Panc1 (cell line): ENCODE measurements around the gene TBCC. TPM values are rescaled to one million over a fixed set of nuclear protein-coding genes. Genes with fewer than 3 reads are reported as not detected.

ENCODE experiments used
- ATAC-seq: fragments of 200-7000 bp; cut with Tn5 transposase; 2 replicates; pipeline ENCODE4 v1.9.1; 2020; ENCODE audit warnings: mild to moderate bottlenecking, moderate library complexity
- BruUV-seq: library from RNA; stranded (reverse); fragments of 400-500 nt; replicated peaks from 2 replicates; lab custom pipeline; 2021; lab: Mats Ljungman, UMichigan
- CTCF ChIA-PET: fragments of 300-600 bp; sonication (Branson Sonifier 250); formaldehyde crosslinking; loops from one replicate; lab custom pipeline; 2022; ENCODE audit warnings: antibody characterized with exemption; lab: Charles Lee
- POLR2A ChIA-PET: fragments of 300-600 bp; sonication (Branson Sonifier 250); formaldehyde crosslinking; loops from one replicate; lab custom pipeline; 2022; ENCODE audit warnings: antibody characterized with exemption; lab: Charles Lee
- DNase-seq: peaks from one replicate; pipeline ENCODE4 v3.0.0-alpha.2; 2010; ENCODE audit warnings: low read depth, low spot score
- H3K27ac ChIP-seq: 2 replicates; pipeline ENCODE4 v1.5.1; 2011; ENCODE audit warnings: mild to moderate bottlenecking, low read length, inconsistent platforms
- H3K27me3 ChIP-seq: fragments of 200-500 bp; sonication (Bioruptor generic); 2 replicates; pipeline ENCODE4 v1.6.0; 2014; ENCODE audit warnings: low read length, inconsistent platforms; ENCODE audit not compliant: control insufficient read depth, insufficient read depth
- H3K36me3 ChIP-seq: fragments of 200-500 bp; sonication (Bioruptor generic); 2 replicates; pipeline ENCODE4 v1.5.1; 2014; ENCODE audit warnings: inconsistent platforms, mild to moderate bottlenecking, low read length, moderate library complexity; ENCODE audit not compliant: control insufficient read depth, insufficient read depth
- H3K4me1 ChIP-seq: 2 replicates; pipeline ENCODE4 v1.5.1; 2011; ENCODE audit warnings: inconsistent platforms, mild to moderate bottlenecking, low read length, moderate library complexity; ENCODE audit not compliant: control insufficient read depth, insufficient read depth
- H3K4me3 ChIP-seq, 2 experiments: 2 replicates each; pipeline ENCODE4 v1.5.1; 2011 to 2012; ENCODE audit warnings: low read depth in 2 of 2, low read length in 2 of 2, mild to moderate bottlenecking in 2 of 2, inconsistent platforms in 1 of 2, moderate library complexity in 1 of 2
- H3K9me3 ChIP-seq: fragments of 200-500 bp; sonication (Bioruptor generic); 2 replicates; pipeline ENCODE4 v1.5.1; 2014; ENCODE audit warnings: low read depth, mild to moderate bottlenecking, inconsistent platforms, low read length, moderate library complexity; ENCODE audit not compliant: control insufficient read depth, insufficient read depth
- POLR2AphosphoS5 ChIP-seq: IDR thresholded peaks from 2 replicates; pipeline ENCODE4 v1.6.1; 2012; ENCODE audit warnings: mild to moderate bottlenecking, low read depth, low read length, moderate library complexity
- SIN3A ChIP-seq: IDR thresholded peaks from 2 replicates; pipeline ENCODE4 v1.6.1; 2012; ENCODE audit warnings: low read depth, mild to moderate bottlenecking, low read length, moderate library complexity, borderline replicate concordance; ENCODE audit not compliant: insufficient read depth
- TCF7L2 ChIP-seq: IDR thresholded peaks from 2 replicates; pipeline ENCODE4 v1.6.1; 2011; ENCODE audit warnings: mild to moderate bottlenecking, low read depth, low read length, inconsistent platforms
- in situ Hi-C: cut with HindIII; loops from 2 replicates; pipeline ENCODE4 v1.10.0; 2016; ENCODE audit warnings: low sequenced_read_pairs, low pct_unique_long_range_greater_than_20kb
- intact Hi-C: fragments of 100-400 bp; cut with micrococcal nuclease; formaldehyde crosslinking; loops from one replicate; pipeline ENCODE4 v1.10.0; 2022; ENCODE audit not compliant: unreplicated experiment
- total RNA-seq: library from RNA; stranded (reverse); gene quantifications from one replicate; pipeline ENCODE4 v1.2.1, GENCODE V29; 2021; ENCODE audit not compliant: unreplicated experiment
- TF ChIP-seq, protein P1 (sequence below), 2 experiments: IDR thresholded peaks; 2 replicates each; pipeline ENCODE4 v1.6.1; 2011 to 2012; ENCODE audit warnings: low read depth in 2 of 2, control low read depth in 1 of 2, low read length in 1 of 2, mild to moderate bottlenecking in 1 of 2, moderate library complexity in 1 of 2; ENCODE audit not compliant: insufficient read depth in 1 of 2
- TF ChIP-seq, protein P2 (sequence below): fragments of 450-650 bp; IDR thresholded peaks from 2 replicates; pipeline ENCODE4 v1.5.1; 2017; ENCODE audit warnings: mild to moderate bottlenecking

Gene TBCC
- total RNA-seq, 1 experiment from 2014 or later, result 25.7 TPM

DNA sequence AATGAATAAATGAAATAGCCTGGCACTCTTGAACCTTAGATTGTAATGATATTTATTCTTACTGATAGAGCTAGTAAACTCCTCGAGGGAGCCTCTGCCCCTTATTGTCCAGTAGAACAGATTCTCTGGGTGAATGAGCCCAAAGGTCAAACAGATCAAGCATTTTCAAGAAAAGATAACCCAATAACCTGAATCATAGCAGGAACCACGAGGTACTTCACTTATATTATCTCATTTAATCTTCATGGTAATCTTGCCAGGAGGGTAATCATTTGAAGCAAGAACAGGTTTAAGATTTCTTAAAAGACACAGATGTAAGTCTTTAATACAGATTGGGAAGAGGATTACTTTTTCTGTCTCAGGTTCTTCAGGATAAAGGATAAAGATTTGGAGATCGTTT is 17.0 kb upstream of the TBCC start:
- Histone ChIP-seq H3K9me3 (no peaks in the 10 kb centered on the region), H3K27ac (no peak overlapping the region), H3K27me3 (no peaks in the 10 kb centered on the region), H3K4me3 (no peak overlapping the region), H3K4me1 (peaks cover 13% of the 10 kb centered on the region), H3K36me3 (no peaks in the 10 kb centered on the region)
- no peak for ATAC-seq
- POLR2A ChIA-PET, result interaction anchor here (0.6 to 0.8 kb wide), 2 partner anchors 18 to 19 kb away, joined by 3 to 19 read pairs; partner anchors contain the start of gene BICRAL
- no peak for TF ChIP-seq SIN3A
- TF ChIP-seq, protein P1, sequence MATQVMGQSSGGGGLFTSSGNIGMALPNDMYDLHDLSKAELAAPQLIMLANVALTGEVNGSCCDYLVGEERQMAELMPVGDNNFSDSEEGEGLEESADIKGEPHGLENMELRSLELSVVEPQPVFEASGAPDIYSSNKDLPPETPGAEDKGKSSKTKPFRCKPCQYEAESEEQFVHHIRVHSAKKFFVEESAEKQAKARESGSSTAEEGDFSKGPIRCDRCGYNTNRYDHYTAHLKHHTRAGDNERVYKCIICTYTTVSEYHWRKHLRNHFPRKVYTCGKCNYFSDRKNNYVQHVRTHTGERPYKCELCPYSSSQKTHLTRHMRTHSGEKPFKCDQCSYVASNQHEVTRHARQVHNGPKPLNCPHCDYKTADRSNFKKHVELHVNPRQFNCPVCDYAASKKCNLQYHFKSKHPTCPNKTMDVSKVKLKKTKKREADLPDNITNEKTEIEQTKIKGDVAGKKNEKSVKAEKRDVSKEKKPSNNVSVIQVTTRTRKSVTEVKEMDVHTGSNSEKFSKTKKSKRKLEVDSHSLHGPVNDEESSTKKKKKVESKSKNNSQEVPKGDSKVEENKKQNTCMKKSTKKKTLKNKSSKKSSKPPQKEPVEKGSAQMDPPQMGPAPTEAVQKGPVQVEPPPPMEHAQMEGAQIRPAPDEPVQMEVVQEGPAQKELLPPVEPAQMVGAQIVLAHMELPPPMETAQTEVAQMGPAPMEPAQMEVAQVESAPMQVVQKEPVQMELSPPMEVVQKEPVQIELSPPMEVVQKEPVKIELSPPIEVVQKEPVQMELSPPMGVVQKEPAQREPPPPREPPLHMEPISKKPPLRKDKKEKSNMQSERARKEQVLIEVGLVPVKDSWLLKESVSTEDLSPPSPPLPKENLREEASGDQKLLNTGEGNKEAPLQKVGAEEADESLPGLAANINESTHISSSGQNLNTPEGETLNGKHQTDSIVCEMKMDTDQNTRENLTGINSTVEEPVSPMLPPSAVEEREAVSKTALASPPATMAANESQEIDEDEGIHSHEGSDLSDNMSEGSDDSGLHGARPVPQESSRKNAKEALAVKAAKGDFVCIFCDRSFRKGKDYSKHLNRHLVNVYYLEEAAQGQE (IDR thresholded peaks at IDR 0.05; ENCODE audit: insufficient read depth in 1 of 2, low read depth in 2 of 2, low read length in 1 of 2), result no peak
- TF ChIP-seq POLR2AphosphoS5, result no peak
- TF ChIP-seq TCF7L2, result no peak
- TF ChIP-seq, protein P2, sequence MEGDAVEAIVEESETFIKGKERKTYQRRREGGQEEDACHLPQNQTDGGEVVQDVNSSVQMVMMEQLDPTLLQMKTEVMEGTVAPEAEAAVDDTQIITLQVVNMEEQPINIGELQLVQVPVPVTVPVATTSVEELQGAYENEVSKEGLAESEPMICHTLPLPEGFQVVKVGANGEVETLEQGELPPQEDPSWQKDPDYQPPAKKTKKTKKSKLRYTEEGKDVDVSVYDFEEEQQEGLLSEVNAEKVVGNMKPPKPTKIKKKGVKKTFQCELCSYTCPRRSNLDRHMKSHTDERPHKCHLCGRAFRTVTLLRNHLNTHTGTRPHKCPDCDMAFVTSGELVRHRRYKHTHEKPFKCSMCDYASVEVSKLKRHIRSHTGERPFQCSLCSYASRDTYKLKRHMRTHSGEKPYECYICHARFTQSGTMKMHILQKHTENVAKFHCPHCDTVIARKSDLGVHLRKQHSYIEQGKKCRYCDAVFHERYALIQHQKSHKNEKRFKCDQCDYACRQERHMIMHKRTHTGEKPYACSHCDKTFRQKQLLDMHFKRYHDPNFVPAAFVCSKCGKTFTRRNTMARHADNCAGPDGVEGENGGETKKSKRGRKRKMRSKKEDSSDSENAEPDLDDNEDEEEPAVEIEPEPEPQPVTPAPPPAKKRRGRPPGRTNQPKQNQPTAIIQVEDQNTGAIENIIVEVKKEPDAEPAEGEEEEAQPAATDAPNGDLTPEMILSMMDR, result no peak
- CTCF ChIA-PET, result no interaction called here
- no peak for DNase-seq
- no TSS peak for BruUV-seq
- in situ Hi-C loops (no loop called here), intact Hi-C loops (no loop called here)

DNA sequence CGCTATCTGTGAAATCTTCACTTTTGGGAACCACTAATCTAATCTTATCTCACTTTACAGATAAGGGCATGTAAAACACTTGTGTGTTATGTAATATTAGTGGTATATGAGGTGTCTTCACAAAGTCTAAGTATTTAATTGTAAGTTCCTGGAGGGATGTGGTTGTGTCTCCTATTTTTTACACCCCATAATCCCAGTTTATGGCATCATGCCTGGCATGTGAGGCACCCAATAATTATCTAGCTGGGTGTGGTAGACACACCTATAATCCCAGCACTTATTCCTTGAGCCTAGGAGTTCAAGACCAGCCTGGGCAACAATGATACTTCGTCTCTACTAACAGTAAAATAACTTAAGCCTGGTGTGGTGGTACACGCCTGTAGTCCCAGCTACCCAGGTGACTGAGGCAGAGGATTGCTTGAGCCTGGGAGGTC is 16.5 kb upstream of the TBCC start:
- no peak overlapping the region for H3K4me3 ChIP-seq
- CTCF ChIA-PET, result no interaction called here
- in situ Hi-C loops (no loop called here), intact Hi-C loops (no loop called here)
- no peaks in the 10 kb centered on the region for H3K9me3 ChIP-seq
- BruUV-seq, result no TSS peak
- no peaks in the 10 kb centered on the region for H3K36me3 ChIP-seq
- ATAC-seq, result no peak
- H3K27ac ChIP-seq, result no peak overlapping the region
- no peak for DNase-seq
- peaks cover 13% of the 10 kb centered on the region for H3K4me1 ChIP-seq
- POLR2A ChIA-PET, result interaction anchor here (0.5 to 0.6 kb wide), 5 partner anchors 8 to 337 kb away, joined by 3 to 19 read pairs (median 4); partner anchors contain the start of genes BICRAL and TBCC
- TF ChIP-seq POLR2AphosphoS5 (no peak), SIN3A (no peak), TCF7L2 (no peak)
- TF ChIP-seq, protein P1 (IDR thresholded peaks at IDR 0.05; ENCODE audit: insufficient read depth in 1 of 2, low read depth in 2 of 2, low read length in 1 of 2), result no peak
- TF ChIP-seq, protein P2, result no peak
- no peaks in the 10 kb centered on the region for H3K27me3 ChIP-seq
